A673 (cell line): ENCODE data around the gene ARMS2. TPM values are rescaled to one million over a fixed set of nuclear protein-coding genes. Genes with fewer than 3 reads are reported as not detected.

Experiments used
- BruUV-seq: library from RNA; stranded (reverse); fragments of 400-500 nt; replicated peaks from 2 replicates; lab custom pipeline; 2021; lab: Mats Ljungman, UMichigan
- CTCF ChIA-PET: fragments of 300-600 bp; sonication (Branson Sonifier 250); formaldehyde crosslinking; loops from one replicate; lab custom pipeline; 2022; ENCODE audit warnings: antibody characterized with exemption; lab: Charles Lee
- POLR2A ChIA-PET: fragments of 300-600 bp; sonication (Branson Sonifier 250); formaldehyde crosslinking; loops from one replicate; lab custom pipeline; 2022; ENCODE audit warnings: antibody characterized with exemption; ENCODE audit not compliant: low non-redundant PET; lab: Charles Lee
- DNase-seq: peaks from one replicate; pipeline ENCODE4 v3.0.0-alpha.2; 2015; ENCODE audit warnings: low spot score
- H3K27ac ChIP-seq: fragments of 200-600 bp; sonication (generic); 2 replicates; pipeline ENCODE4 v1.5.1; 2016; ENCODE audit warnings: mixed run types, low read depth, mild to moderate bottlenecking, mixed read lengths, antibody characterized with exemption, low read length; ENCODE audit not compliant: poor library complexity, severe bottlenecking
- H3K27me3 ChIP-seq: fragments of 200-600 bp; sonication (generic); replicated peaks from 2 replicates; pipeline ENCODE4 v1.6.1; 2017; ENCODE audit warnings: mixed run types, low read depth, mild to moderate bottlenecking, mixed read lengths, antibody characterized with exemption, low read length; ENCODE audit not compliant: insufficient read depth, poor library complexity
- H3K36me3 ChIP-seq: fragments of 200-600 bp; sonication (generic); 2 replicates; pipeline ENCODE4 v1.6.1; 2016; ENCODE audit warnings: mixed run types, mild to moderate bottlenecking, mixed read lengths, antibody characterized with exemption, low read length; ENCODE audit not compliant: insufficient read depth, poor library complexity, severe bottlenecking
- H3K4me1 ChIP-seq: fragments of 200-600 bp; sonication (generic); 2 replicates; pipeline ENCODE4 v1.6.1; 2017; ENCODE audit warnings: mixed run types, mild to moderate bottlenecking, mixed read lengths, antibody characterized with exemption, low read length; ENCODE audit not compliant: insufficient read depth, poor library complexity, severe bottlenecking
- H3K4me3 ChIP-seq: fragments of 200-600 bp; sonication (generic); 2 replicates; pipeline ENCODE4 v1.5.1; 2016; ENCODE audit warnings: low read depth, mixed run types, mild to moderate bottlenecking, mixed read lengths, low read length; ENCODE audit not compliant: poor library complexity, severe bottlenecking
- H3K9me3 ChIP-seq: fragments of 200-600 bp; sonication (generic); 2 replicates; pipeline ENCODE4 v1.6.1; 2016; ENCODE audit warnings: mixed run types, low read depth, mild to moderate bottlenecking, mixed read lengths, antibody characterized with exemption, low read length; ENCODE audit not compliant: poor library complexity, severe bottlenecking
- EZH2 ChIP-seq: fragments of 200-600 bp; sonication (generic); IDR thresholded peaks from 2 replicates; pipeline ENCODE4 v1.6.1; 2017; ENCODE audit warnings: borderline replicate concordance, low read depth, mild to moderate bottlenecking, mixed read lengths, antibody characterized with exemption, low read length; ENCODE audit not compliant: poor library complexity, severe bottlenecking
- intact Hi-C: fragments of 100-400 bp; cut with micrococcal nuclease; formaldehyde crosslinking; loops from one replicate; pipeline ENCODE4 v1.10.0; 2022; ENCODE audit not compliant: unreplicated experiment
- total RNA-seq: library from RNA; stranded (reverse); gene quantifications from 2 replicates; pipeline ENCODE4 v1.2.3, GENCODE V29; 2021
- TF ChIP-seq, protein P1 (sequence below): fragments of 300-800, 200-600 bp; sonication (generic); conservative IDR thresholded peaks from 2 replicates; pipeline ENCODE4 v1.5.1; 2017; ENCODE audit warnings: low read depth, mild to moderate bottlenecking, antibody characterized with exemption, low read length, moderate library complexity, mixed read lengths

Gene ARMS2
- total RNA-seq, 1 experiment from 2014 or later = not detected

DNA sequence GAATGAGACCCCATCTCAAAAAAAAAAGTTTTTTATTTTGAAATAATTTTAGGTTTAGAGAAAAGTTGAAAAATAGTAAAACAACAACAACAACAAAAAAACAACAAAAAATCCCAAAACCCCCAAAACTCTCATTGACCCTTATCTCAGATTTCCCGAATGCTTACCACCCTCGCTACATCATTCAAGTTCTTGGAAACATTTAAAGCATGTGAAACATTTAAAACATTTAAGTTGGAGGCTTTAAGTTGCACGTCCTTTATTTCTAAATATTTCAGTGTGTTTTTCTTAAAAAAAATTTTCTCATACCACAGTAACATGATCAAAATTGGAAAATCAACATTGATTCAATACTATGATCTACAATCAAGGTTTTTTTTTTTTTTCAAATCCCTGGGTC is 382 bp upstream of the ARMS2 start:
- POLR2A ChIA-PET = no interaction called here
- H3K4me1 ChIP-seq = no peaks in the 10 kb centered on the region
- TF ChIP-seq, protein P1, sequence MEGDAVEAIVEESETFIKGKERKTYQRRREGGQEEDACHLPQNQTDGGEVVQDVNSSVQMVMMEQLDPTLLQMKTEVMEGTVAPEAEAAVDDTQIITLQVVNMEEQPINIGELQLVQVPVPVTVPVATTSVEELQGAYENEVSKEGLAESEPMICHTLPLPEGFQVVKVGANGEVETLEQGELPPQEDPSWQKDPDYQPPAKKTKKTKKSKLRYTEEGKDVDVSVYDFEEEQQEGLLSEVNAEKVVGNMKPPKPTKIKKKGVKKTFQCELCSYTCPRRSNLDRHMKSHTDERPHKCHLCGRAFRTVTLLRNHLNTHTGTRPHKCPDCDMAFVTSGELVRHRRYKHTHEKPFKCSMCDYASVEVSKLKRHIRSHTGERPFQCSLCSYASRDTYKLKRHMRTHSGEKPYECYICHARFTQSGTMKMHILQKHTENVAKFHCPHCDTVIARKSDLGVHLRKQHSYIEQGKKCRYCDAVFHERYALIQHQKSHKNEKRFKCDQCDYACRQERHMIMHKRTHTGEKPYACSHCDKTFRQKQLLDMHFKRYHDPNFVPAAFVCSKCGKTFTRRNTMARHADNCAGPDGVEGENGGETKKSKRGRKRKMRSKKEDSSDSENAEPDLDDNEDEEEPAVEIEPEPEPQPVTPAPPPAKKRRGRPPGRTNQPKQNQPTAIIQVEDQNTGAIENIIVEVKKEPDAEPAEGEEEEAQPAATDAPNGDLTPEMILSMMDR = no peak
- TF ChIP-seq EZH2 = no peak
- no TSS peak for BruUV-seq
- CTCF ChIA-PET = no interaction called here
- intact Hi-C loops = no loop called here
- no peaks in the 10 kb centered on the region for H3K9me3 ChIP-seq
- DNase-seq = no peak
- H3K27me3 ChIP-seq = no peaks in the 10 kb centered on the region
- no peaks in the 10 kb centered on the region for H3K36me3 ChIP-seq
- no peak overlapping the region for H3K4me3 ChIP-seq
- H3K27ac ChIP-seq = no peak overlapping the region

DNA sequence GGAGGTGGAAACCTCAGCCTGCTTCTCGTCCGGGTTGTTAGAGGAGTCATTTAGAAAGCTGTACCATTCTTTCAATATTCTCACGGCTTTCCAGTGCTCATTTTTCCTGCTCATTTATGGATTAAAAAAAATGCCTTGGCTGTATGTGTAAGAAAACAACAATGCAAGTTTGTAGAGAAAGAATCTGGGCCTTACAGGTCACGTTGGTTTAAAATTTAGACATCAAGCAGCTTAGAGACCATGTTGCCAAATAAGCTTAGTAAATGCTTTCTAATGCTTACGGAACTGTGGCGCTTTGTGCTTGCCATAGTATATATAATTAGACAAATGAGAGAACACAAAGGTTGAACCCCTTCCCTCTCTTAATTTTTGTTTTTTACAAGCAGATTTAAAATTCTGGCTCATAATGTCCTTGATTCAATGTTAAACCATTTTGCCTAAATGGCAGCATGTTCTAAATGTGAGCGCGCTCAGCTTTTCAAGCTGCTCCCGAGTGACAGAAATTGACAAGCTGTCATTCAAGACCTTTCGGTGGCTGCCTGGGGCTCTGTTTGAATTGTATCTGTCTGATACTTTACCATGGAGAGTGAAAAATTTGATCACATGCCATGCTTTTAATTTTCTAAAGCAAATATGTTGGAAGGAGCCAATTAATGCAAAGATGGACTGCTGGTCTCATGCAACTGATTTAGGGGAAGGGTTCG is 1.1 kb downstream of the ARMS2 start:
- TF ChIP-seq EZH2 = no peak
- TF ChIP-seq, protein P1 = no peak
- no TSS peak for BruUV-seq
- Histone ChIP-seq H3K36me3 (no peaks in the 10 kb centered on the region), H3K9me3 (no peaks in the 10 kb centered on the region), H3K4me3 (no peak overlapping the region), H3K27me3 (peaks cover 13% of the 10 kb centered on the region), H3K27ac (no peak overlapping the region), H3K4me1 (no peaks in the 10 kb centered on the region)
- no peak for DNase-seq
- POLR2A ChIA-PET = no interaction called here
- intact Hi-C loops = no loop called here
- CTCF ChIA-PET = no interaction called here

DNA sequence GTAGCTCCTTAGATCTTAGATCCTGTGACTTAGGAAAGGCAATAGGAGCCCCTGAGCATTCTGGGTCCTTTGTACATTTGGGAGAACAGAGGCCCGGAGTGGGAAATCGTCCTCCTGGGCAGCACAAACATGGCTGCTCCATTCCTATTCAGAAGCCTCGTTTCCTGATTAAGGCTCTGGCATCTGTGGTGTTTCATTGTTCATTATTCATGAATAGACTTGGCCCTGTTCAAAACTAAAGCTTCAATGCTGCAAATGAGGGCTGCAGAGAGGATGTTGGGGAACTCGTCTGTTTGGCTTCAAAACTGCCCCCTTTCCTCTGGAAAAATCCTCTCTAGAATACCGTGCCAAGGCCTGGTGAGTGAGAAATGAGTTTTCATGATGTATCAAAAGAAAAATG is 3.5 kb downstream of the ARMS2 start:
- Histone ChIP-seq H3K4me1 (peaks cover 5% of the 10 kb centered on the region), H3K4me3 (no peak overlapping the region), H3K27ac (no peak overlapping the region), H3K27me3 (peaks cover 32% of the 10 kb centered on the region), H3K36me3 (no peaks in the 10 kb centered on the region), H3K9me3 (no peaks in the 10 kb centered on the region)
- ChIA-PET CTCF (no interaction called here), POLR2A (no interaction called here)
- TF ChIP-seq, protein P1 = no peak
- no peak for TF ChIP-seq EZH2
- BruUV-seq = no TSS peak
- intact Hi-C loops = no loop called here
- peak; percentile 21 for DNase-seq
